GM19025 (cell line): ENCODE measurements around the gene ARID1B.

Experiments used
- ATAC-seq: cut with Tn5 transposase; IDR thresholded peaks from one replicate; pipeline ENCODE4 v1.9.1; 2021; ENCODE audit warnings: mild to moderate bottlenecking, low read depth, moderate library complexity; ENCODE audit not compliant: unreplicated experiment

Gene ARID1B

GRCh38 chr6:157244780-157245179, 467.6 kb downstream of the ARID1B start:
- no peak for ATAC-seq

- no peak for ATAC-seq
Observed at GRCh38 chr6:157245436-157245835, 468.3 kb downstream of the ARID1B start.

- no peak for ATAC-seq
Observed at GRCh38 chr6:157246048-157246630, 469.0 kb downstream of the ARID1B start.

GRCh38 chr6:157246771-157247484, 469.8 kb downstream of the ARID1B start:
- no peak for ATAC-seq

- no peak for ATAC-seq
Observed at GRCh38 chr6:157248264-157248663, 471.1 kb downstream of the ARID1B start.

- no peak for ATAC-seq
Observed at GRCh38 chr6:157249826-157250225, 472.6 kb downstream of the ARID1B start.

- no peak for ATAC-seq
Observed at GRCh38 chr6:157251586-157252247, 474.5 kb downstream of the ARID1B start.

GRCh38 chr6:157253017-157253416, 475.8 kb downstream of the ARID1B start:
- no peak for ATAC-seq

- no peak for ATAC-seq
Observed at GRCh38 chr6:157253699-157254098, 476.5 kb downstream of the ARID1B start.

- no peak for ATAC-seq
Observed at GRCh38 chr6:157254538-157254937, 477.4 kb downstream of the ARID1B start.

- ATAC-seq = no peak
Observed at GRCh38 chr6:157255079-157255478, 477.9 kb downstream of the ARID1B start.

- ATAC-seq = no peak
Observed at GRCh38 chr6:157258878-157259277, 481.7 kb downstream of the ARID1B start.

GRCh38 chr6:157259443-157259842, 482.3 kb downstream of the ARID1B start:
- no peak for ATAC-seq
